GM18868 (cell line): Measurements from ENCODE around the gene PIAS2.
"Not testable (repeated sequence)": the region's sequence is repeated elsewhere in the genome, so short reads cannot be mapped to it uniquely, and the experiment has no call there.

ENCODE experiments used
- ATAC-seq: cut with Tn5 transposase; IDR thresholded peaks from one replicate; pipeline ENCODE4 v1.9.1; 2021; ENCODE audit warnings: mild to moderate bottlenecking, moderate library complexity; ENCODE audit not compliant: unreplicated experiment

The PIAS2 gene

DNA sequence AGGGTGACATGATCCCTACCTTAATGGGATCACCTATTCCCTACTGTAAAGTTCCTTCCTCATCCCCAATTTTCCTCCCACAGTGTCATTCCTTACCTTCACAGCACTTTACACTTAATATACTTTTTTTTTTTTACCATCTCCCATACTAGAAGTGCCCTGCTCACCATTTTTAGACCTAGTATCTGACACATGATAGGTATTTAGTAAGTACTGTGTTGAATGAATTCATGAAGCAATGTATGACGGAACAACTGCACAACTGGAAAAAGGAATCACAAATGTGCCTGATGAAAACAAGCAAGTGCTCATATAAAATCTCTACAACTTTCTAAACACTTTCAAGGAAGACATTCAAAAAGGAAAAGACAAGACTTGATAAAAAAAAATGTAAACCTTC is 83.4 kb downstream of the PIAS2 start:
- ATAC-seq, result no peak

DNA sequence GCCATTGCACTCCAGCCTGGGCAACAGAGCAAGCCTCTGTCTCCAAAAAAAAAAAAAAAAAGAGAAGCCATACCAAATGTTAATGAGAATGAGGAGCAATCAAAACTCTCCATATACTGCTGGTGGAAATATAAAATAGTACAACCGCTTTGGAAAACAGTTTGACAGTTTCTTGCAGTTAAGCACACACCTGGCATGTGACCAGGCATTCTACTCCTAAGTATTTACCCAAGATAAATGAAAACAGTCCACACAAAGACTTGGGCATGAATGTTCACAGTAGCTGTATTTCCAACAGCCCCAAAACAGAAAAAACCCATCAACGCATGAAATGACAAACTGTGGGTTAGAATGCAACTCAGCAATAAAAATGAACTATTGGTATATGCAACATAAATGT is 84.5 kb downstream of the PIAS2 start:
- ATAC-seq, result no peak

DNA sequence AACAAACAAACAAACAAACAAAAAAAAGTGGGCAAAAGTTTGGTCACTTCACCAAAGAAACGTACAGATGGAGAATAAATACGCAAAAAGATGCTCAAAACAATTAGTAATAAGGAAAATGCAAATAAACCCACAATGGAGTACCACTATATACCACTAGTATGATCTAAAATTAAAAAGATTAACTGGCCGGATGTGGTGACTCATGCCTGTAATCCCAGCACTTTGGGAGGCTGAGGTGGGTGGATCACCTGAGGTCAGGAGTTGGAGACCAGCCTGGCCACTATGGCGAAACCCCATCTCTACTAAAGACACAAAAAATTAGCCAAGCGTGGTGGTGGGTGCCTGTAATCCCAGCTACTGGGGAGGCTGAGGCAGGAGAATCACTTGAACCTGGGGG is 84.9 kb downstream of the PIAS2 start:
- not testable (repeated sequence) for ATAC-seq

DNA sequence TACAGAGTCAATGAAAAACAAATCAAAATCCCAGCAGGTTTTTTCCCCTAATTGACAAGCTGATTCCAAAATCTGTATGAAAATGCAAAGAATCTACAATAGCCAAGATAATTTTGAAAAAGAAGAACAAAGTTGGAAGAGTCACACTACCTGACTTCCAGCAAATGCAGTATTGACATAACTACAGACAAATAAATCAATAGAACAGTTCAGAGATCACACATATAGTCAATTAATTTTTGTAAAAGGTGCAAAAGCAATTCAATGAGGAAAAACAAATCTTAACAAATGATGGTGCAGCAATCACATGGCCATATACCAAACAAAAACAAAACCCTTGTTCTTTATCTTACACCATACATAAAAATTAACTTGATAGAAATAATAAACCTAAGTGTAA is 85.9 kb downstream of the PIAS2 start:
- ATAC-seq, result no peak

DNA sequence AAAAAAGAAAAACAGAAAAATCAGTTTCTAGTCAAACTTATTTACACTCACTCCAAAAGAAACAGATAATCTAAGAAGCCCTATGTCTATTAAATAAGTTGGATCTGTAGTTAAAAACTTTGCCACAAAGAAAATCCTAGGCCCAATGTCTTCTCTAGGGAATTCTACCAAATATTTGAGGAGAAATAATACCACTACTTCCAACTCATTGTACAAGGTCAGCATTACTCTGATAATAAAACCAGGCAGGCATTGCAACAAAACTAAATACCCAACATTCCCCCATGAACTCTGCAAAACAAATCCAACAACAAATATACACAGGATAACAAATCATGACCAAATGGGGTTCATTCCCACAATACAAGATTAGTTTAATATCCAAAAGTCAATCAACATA is 86.7 kb downstream of the PIAS2 start:
- ATAC-seq, result no peak

DNA sequence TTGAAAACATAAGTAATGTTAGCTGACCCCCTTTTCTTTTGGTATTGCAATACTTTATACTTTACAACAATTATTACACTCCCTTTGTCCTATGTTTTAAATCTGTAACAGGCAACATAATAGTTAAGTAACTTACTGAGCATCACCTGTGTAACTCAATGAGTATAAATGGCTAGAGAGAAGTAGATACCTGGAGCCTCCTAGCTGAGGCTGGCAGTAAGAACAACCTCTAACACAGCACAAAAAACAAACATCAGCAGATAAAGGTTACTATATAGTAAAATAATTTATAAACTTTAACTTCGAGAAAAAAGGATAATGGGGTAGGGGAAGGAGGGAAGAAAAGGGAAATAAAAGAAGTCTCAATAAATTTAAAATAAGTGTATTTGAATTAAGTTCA is 87.4 kb downstream of the PIAS2 start:
- ATAC-seq, result no peak

DNA sequence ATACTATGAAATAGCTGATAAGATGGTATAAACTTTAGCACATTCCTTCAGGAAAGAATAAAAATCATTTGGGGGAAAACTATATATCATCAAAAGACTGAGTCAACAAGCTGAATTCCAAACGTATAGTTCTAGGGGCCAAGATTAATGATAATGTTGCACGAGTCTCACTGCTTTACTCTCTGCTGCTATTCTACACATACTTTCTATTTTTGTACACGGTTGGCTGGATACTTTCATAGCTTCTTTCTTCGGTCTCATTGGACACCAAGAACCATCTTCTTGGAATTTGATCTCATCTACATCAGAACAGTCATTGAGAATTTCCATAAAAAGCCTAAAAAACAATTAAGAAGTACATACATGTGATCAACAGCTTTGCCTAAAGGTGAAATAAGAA is 87.8 kb downstream of the PIAS2 start:
- ATAC-seq, result no peak

DNA sequence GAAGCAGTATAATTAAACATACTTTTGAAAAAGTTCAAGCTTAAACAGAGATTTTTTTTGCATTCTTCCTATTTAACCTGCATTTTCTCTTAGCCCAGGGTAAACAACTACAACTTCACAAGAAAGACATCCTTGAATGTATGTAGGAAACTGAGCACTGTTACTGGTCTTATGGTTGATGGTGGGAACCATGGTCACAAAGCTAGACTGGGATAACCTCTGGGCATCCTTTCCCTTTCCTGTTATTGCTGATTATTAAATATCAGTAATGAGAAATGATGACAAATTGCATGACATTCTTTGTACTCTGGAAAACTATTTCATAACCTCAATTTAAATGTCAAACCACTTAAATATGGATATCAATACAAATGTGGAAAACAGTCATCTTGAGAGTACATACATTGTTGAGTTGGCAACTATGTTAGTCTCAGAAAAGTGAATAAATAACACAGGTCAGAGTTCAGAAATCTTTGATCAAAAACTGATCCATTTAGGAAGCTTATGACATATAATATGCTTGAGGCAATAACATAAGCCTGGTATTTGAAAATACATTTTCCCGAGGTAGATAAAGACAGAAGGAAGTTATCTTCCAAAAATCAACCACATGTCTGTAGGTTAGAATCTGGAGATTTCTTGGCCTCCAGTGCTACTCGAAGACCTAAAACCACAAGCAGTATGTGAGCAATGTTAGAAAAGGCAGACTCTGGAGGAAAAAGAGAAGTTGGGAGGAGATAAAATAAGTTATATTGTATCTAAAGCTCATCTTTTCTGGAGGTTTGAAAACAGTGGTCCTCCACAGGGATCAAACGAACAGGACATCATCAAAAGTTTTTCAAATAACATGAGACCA is 95.2 kb downstream of the PIAS2 start:
- no peak for ATAC-seq

DNA sequence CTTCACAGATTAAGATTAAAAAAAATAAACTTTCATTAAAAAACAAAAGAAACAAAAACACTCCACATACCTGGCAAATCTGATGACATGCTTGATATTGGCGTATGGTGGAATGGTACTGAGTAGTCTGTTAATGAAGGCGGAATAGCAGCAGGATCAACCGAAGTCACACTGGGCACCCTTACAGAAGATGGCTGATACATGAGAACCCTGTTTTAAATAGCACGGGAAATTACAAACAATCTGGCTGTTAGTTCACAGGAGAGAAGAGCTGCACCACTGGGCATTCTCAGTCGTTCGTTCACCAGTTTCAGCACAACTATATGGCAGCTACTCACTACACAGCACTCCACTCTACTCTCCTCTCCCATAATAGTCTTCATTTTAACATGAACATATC is 96.4 kb downstream of the PIAS2 start:
- no peak for ATAC-seq

DNA sequence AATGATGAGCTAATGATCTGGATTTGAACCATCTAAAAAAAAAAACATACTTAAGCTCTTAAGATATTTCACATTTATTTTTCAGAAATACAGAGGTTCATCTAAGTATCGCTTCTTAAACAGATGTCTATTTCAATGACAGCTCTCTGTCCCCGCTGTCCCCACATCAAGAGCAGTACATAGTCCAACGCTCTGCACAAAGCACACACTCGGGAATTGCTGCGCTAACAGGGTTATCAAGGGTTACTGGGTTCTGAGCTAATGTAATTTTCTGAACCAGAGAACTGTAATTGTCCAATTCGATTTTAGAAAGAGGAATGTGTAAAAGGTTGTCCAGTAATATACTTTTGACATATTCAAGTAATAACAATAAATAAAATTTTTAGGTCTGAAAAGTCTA is 101.6 kb downstream of the PIAS2 start:
- ATAC-seq, result no peak

DNA sequence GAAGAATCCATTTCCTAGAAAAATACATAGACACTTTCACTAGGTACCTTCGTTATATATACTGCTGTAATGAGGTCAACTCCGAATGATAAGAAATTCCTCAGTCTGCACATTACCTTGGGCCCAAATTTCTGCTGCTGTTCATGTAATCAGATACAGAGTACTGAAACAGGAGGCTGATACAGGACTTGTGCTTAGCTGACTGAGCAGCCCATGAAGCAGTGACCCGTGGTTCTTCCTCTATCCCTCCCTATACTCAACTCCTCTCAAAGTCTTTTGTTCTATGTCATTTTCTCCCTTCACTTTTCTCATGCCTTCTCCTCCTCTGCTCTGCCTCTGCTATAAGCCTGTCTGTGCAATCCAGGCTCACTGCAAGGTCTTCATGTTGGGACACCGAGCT is 102.9 kb downstream of the PIAS2 start:
- no peak for ATAC-seq

DNA sequence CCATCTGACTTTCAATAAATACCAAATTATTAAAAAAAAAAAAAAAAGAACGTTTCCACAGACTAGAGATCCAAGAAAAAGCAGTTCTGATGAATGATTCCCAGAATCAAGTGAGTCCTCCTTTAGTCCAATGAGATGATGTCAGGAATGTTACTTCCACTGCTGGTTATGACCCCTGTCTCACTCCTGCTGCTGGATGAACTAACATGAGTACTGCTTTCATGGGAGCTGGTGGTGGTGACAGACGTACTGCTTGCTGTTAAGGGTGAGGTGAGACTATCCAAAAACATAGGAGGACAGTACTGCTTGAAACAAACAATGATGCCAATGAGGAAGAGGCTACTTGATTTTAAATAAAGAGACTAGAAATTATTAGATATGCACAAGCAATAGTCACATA is 105.0 kb downstream of the PIAS2 start:
- no peak for ATAC-seq

DNA sequence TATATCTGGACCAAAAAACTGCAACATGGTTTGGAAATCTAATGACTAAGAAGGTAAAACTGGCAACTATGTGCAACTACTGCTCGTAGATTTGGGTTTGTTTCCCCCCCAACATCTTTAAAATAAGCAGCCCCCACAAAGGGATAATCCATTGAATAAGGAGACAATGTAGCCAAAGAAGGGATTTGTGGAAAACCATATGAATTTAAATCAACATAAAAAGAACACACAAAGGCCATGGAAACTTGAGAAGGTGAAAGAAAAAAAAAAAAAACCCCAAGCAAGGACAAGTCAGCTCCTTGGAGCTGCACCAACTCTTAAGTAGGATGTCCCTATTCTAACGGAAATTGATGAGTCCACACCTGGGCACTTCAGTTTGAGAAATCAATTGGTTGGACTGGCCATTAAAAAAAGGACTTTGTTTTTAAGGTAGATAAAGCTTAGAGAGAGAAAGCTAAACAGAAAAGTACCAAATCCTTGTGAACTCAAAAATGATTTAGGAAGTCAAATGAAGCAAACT is 106.8 kb downstream of the PIAS2 start:
- ATAC-seq, result no peak

DNA sequence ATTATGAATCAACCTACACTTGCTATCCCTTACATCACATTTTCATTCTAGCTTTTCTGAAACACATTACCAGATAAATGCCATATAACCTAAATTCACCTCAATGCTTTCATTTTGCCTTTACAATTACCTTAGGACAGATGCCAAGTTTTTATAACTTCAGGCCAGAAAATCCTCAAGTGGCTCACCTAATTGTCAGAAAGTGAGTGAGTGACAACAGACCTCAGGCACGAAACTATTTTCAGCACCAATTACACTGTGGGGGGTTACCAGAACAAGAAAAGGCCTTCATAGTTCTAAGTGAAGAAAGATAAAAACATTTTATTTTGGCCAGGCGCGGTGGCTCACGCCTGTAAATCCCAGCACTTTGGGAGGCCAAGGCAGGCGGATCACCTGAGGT is 108.2 kb downstream of the PIAS2 start:
- no peak for ATAC-seq

DNA sequence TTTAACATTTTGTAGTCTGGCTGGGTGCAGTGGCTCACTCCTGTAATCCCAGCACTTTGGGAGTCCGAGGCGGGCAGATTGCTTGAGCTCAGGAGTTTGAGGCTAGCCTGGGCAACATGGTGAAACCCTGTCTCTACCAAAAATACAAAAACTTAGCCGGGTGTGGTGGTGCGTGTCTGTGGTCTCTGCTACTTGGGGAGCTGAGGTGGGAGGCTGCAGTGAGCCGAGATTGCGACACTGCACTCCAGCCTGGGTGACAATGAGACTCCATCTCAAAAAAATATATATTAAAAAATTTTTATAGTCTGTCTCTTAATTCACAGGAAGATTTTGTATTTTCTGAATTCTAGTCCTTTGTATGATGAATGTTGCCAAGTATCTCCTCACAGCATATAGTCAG is 121.4 kb downstream of the PIAS2 start:
- ATAC-seq, result not testable (repeated sequence)

DNA sequence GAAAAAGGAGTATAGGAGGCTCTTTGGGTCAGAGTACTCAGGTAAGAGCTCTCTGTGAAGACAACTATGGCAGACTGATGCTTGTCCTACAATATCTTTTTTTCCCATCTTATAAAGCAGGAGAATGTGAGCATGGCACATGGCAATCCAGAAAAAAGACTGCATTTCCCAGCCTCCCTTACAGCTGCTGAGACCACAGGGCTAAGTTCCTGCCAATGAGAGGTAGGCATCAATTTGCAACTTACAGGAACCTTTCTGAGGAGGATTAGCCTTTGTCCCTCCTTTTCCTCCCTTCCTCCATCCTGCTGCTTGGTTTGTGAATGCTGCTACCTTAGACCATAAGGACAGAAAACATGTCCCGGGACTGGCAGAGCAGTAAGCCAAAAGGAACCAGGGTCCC is 122.7 kb downstream of the PIAS2 start:
- ATAC-seq, result no peak

DNA sequence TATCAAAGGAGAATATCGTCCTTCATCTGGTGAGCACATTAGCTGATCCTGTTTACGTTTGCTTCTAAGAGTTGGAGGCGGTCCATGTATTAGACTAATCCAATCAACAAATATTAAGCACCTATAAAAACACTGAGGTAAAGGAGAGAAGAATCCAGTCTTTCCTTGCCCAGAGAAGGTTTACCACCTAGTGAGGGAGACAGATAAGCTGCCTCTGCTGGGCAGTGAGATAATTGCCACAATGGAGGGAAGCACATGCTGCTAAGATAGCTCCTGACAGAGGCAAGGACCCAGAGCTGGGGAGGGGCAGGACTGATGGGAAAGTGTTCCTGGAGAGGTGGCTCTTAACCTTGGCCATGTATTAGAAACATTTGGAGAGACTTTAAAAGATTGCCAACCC is 123.7 kb downstream of the PIAS2 start:
- ATAC-seq, result no peak

DNA sequence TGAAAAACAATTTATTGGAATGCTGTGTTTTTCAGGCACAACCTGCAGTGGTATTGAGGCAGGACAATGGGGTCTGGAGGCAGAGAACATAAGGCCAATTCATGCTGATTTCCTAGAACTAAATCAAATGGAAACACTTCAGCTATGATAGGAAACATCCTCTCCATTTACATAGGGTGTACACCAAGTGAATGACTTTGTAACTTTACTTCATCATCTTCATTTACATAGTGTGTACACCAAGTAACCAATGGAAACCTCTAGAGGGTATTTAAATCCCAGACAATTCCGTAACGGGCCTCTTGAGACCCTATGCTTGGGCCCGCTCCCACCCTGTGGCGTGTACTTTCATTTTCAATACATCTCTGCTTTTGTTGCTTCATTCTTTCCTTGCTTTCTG is 128.2 kb downstream of the PIAS2 start:
- ATAC-seq, result no peak

DNA sequence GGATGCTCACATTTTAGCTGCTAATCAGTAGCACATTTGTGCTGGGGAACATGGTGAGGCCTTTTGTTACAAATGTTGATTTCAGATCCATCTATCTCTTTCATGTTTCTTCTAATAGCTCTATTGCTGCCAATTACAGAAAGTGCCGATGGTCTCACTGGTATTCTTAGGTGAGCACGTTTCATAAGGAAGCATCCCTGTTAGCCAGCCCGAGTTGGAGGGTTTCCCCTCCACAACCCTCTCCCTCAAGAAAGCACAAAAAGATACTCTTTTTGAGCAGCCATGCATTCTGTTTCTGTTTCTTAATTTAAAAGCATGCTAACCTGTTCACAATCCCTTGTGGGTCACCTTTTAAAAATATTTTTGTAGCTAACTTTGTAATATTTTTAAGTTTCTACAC is 129.6 kb downstream of the PIAS2 start:
- peak; percentile 68 for ATAC-seq

DNA sequence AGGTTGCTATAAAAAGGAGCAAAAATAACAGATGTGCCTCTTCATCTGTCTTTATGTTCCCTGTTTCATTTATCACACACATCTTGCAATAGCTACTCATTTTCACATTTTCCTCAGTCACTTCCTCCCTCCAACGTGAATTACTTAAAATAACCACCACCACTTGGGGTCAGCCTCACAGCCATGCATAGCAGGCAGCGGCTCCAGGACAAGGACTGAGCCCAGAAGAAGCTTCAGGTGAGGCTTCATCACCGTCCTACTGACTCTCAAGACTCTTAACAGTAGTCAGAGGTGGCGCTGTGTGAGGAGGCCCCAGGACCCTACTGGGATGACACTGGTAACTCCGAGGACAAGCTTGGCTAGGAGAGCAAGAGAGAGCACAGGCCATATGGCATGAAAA is 144.9 kb downstream of the PIAS2 start:
- ATAC-seq, result no peak

DNA sequence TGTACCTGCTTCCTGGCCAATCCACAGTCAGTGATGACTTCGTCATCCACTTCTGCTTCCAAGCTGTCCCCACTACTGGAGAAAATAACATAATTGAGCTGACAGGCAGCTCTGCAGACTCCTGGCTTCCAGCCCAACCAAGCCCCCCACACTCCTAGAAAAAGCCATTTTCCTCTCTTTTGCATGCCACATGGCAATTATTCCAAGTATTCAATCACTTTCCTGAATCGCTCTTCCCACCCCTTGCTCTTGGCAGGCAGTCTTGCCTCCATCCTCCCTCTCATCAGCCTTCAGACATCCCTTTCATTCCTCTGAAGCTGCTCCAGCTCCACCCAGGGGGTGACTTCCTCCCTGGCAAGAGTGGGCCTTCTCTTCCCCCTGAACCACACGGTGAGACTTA is 146.2 kb downstream of the PIAS2 start:
- ATAC-seq, result no peak

DNA sequence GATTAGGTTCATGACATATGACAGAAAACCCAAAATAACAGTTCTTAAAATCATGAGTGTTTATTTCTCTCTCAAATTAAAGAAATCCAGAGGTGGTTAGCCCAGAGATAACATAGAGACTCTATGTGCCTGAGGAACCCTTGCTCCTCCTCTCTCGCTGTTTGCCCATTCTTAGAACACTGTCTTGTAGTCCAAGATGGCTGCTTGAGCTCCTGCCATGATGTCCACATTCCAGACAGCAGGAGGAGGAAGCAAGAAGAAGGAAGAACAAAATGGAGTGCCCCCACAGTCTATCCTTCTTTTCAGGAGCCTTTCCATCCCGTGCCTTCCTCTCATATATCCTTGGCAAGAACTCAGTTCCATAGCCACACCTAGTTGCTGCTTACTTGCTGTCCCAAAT is 146.6 kb downstream of the PIAS2 start:
- ATAC-seq, result no peak
